Hematopoietic multipotent progenitor cell treated with erythropoietin and hydrocortisone succinate and interleukin-3 and kit ligand, for 8 days (in vitro differentiated cells): Measurements from ENCODE around the gene WRAP53.
A peak's percentile ranks its signal among the peaks of the same experiment; 100 is the strongest.

Experiments
- DNase-seq: peaks from one replicate; pipeline ENCODE4 v3.0.0-alpha.2; 2015

The WRAP53 gene

GRCh38 chr17:7710301-7710700 is 22.0 kb downstream of the WRAP53 start:
- DNase-seq: no peak

- peak; percentile 17 for DNase-seq
Measured at GRCh38 chr17:7711051-7711755, 22.9 kb downstream of the WRAP53 start.

GRCh38 chr17:7712111-7712771 is 24.0 kb downstream of the WRAP53 start:
- DNase-seq: no peak

- no peak for DNase-seq
Measured at GRCh38 chr17:7713782-7714181, 25.5 kb downstream of the WRAP53 start.

- DNase-seq: no peak
Measured at GRCh38 chr17:7714721-7715594, 26.7 kb downstream of the WRAP53 start.

GRCh38 chr17:7715936-7716886 is 27.9 kb downstream of the WRAP53 start:
- DNase-seq: no peak

GRCh38 chr17:7716901-7717755 is 28.9 kb downstream of the WRAP53 start, which contains the start of gene DNAH2:
Gene DNAH2 (plus strand): TSS chr17:7717744. CDS start chr17:7719735, 1,991 bp downstream.
- DNase-seq: peak; percentile 42

- DNase-seq: peak; percentile 22
Measured at GRCh38 chr17:7717756-7718350, 29.6 kb downstream of the WRAP53 start.

- no peak for DNase-seq
Measured at GRCh38 chr17:7719661-7720060, 31.4 kb downstream of the WRAP53 start.

GRCh38 chr17:7720125-7720524 is 31.8 kb downstream of the WRAP53 start:
- no peak for DNase-seq

GRCh38 chr17:7721612-7722011 is 33.3 kb downstream of the WRAP53 start:
- no peak for DNase-seq

GRCh38 chr17:7727886-7728285 is 39.6 kb downstream of the WRAP53 start:
- DNase-seq: no peak

GRCh38 chr17:7729816-7730215 is 41.5 kb downstream of the WRAP53 start:
- DNase-seq: no peak

- no peak for DNase-seq
Measured at GRCh38 chr17:7732981-7733539, 44.8 kb downstream of the WRAP53 start.

GRCh38 chr17:7737601-7738000 is 49.3 kb downstream of the WRAP53 start:
- DNase-seq: no peak

GRCh38 chr17:7739746-7740145 is 51.5 kb downstream of the WRAP53 start:
- no peak for DNase-seq

- DNase-seq: no peak
Measured at GRCh38 chr17:7740481-7741001, 52.3 kb downstream of the WRAP53 start.

GRCh38 chr17:7742729-7743128 is 54.5 kb downstream of the WRAP53 start:
- no peak for DNase-seq

- DNase-seq: no peak
Measured at GRCh38 chr17:7744416-7744815, 56.1 kb downstream of the WRAP53 start.

GRCh38 chr17:7745748-7746470 is 57.6 kb downstream of the WRAP53 start:
- DNase-seq: peak; percentile 34
